Stimulated activated CD4-positive, alpha-beta T cell treated with anti-CD3 and anti-CD28 coated beads, Interleukin-15, amount 100 ng/mL, for 1 hour (primary cell): ENCODE results near the gene POM121L2.

Experiments used
- DNase-seq, 2 donors: peaks; one replicate each; pipeline ENCODE4 v3.0.0-alpha.2; 2020; ENCODE audit warnings: low read depth in 1 of 2, low spot score in 1 of 2

POM121L2 gene

DNA sequence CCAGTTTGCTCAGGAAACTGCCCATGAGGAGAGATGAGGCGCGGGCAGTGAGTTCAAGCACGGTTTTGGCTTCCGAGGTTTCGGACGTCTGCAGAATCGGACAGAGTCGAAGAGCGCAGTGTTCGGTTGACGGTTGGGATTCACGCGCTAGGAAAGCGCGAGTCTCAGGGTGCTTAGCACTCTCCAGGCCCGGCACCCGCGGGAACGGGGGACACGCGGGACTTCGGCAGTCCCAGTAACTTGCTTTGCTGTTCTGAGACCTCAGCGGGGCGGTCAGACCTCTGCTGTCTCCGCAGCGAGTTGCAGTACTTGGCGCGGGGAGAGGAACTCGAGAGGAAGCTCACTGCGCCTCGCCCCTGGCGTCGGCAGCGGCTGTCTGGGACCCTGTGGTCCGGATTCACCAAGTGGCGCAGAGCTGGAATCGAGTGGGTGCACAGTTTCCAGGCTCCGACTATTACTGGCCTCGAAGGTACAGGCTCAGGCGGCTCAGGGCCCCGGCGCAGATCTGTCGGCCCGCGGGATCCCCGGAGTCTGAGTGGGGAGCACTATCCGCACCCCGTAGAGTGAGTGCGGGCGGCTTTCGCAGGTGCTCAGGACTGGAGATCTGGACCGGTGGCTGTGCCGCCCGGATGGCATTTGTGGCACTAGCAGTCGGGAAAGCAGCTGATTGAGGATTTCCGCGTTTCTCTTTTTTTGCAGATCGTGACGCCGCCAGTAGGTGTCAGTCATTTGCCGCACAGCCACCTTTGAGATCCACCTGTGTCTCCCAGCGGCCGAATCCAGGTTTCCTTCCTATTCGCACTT is at the start of gene POM121L2:
Gene POM121L2, minus strand, starts transcription at position 128 of the 804 bp plus-strand sequence. Its CDS starts 103 bp downstream, at position 25.
- peak; percentile 26 to 36 for DNase-seq

DNA sequence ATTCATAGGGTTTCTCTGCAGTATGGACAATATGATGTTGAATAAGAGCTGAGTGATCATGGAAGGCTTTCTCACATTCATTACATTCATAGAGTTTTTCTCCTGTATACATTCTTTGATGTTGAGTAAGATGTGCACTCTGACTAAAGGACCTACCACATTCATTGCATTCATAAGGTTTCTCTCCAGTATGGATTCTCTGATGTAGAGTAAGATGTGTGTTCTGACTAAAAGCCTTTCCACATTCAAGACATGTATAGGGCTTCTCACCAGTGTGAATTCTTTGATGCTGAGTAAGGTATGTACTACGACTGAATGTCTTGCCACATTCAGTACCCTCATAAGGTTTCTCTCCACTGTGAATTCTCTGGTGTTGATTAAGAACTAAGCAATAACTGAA is 47.2 kb upstream of the POM121L2 start:
- no peak for DNase-seq

- no peak for DNase-seq
These were observed 46.7 kb upstream of the POM121L2 start for GRCh38 chr6:27358786-27359185.

GRCh38 chr6:27352850-27353249 is 40.8 kb upstream of the POM121L2 start:
- no peak for DNase-seq

GRCh38 chr6:27334141-27334540 is 22.1 kb upstream of the POM121L2 start:
- DNase-seq = no peak

GRCh38 chr6:27333642-27334040 is 21.6 kb upstream of the POM121L2 start:
- no peak for DNase-seq

GRCh38 chr6:27332692-27333641 is 20.9 kb upstream of the POM121L2 start:
- DNase-seq = no peak

DNA sequence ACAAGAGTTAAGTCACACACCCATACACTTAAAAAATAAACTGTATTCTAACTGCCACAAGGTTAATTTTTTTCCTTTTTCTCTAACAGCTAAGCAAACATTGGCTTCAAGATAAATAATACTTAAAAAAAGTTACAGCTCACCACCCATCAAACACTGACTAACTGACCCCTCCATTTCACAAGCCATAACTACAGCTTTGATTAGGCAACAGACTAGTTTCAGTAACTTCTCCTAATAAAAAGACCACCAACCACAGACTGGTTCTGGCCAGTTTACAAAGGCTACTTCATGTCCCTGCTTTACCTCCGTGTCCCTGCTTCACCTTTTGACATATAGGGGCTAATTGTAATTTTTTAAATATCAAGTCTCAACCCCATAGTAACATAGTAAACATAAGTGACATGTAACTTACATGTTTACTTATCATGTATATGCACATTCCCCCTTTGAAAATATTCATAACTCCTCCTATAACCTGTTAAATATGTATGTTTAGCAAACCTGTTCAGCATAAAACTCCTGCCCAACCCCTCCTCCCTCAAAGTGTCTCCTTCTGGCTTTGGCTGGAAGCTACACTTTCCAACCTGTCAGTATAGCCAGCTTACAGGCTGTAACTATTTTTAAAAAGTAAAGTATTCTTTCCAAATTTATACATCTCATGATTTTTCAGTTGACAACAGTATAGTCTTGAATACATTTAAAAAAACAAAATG is 15.1 kb upstream of the POM121L2 start:
- DNase-seq = no peak

- no peak for DNase-seq
These were observed 9.8 kb upstream of the POM121L2 start for GRCh38 chr6:27321901-27322300.

GRCh38 chr6:27321370-27321769 is 9.3 kb upstream of the POM121L2 start:
- no peak for DNase-seq

- DNase-seq = no peak
These were observed 6.9 kb upstream of the POM121L2 start for GRCh38 chr6:27318973-27319372.

DNA sequence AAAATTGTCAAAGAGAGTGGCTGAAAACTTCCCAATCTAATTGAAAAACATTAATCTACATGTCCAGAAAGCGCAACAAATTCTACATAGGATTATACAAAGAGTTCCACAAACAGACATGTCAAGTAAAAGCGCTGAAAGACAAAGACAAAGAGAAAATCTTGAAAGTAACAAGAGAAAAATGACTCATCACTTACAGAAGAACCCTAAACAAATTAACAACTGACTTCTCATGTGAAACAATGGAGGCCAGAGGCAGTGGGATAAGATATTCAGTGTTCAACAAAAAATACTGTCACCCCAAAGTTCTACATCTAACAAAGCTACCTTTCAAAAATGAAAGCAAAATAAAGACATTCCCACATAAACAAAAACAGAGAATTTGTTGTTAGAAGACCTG is 2.0 kb upstream of the POM121L2 start:
- DNase-seq = no peak

- DNase-seq = no peak
These were observed 838 bp upstream of the POM121L2 start for GRCh38 chr6:27312950-27313271.

GRCh38 chr6:27311806-27312145 is 297 bp downstream of the POM121L2 start:
- DNase-seq = no peak

DNA sequence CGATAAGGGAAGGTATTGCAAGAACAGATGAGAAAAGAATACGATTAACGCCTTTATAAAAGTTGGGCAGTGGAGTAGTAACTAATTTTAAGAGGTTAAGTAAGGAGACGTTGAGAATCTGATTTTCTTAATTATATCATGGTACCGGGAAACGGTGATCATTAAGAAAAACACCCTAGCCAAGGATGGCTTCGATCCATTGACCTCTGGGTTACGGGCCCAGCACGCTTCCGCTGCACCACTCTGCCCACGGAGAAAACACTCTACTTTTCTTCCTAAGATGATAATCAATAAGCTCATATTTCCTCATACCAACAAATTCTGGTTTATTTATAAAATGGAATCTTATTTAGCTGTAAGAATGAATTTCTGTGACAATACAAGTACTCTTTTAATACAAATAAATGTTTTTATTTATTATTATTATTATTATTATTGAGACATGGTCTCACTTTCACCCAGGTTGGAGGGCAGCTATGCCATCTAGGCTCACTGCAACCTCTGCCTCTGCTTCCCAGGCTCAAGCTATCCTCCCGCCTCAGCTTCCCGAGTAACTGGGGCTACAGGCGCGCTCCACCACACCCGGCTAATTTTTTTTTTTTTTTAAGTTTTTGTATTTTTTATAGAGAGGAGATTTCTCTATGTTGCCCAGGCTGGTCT is 8.3 kb downstream of the POM121L2 start:
- no peak for DNase-seq

- DNase-seq = no peak
These were observed 14.0 kb downstream of the POM121L2 start for GRCh38 chr6:27297857-27298730.

DNA sequence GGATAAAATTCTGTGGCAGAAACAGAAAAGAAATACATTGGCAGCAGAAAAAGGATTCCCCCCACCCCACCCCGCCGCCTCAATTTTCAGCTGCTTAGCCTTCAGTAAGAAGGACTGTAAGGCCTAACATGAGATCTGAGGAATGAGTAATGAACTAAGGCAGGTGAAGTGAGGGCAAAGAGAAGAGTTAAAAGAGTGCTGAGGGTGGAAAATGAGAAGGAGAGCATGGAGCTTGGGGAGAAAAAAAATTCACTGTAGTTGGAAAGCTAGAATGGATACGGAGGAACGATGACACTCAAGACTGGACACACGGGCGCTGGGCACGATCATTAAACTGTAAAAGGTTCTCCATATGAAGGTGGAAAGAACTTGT is 14.6 kb downstream of the POM121L2 start:
- DNase-seq = no peak

GRCh38 chr6:27296106-27296783 is 15.8 kb downstream of the POM121L2 start:
- DNase-seq = no peak

GRCh38 chr6:27295301-27296079 is 16.6 kb downstream of the POM121L2 start:
- DNase-seq = no peak
